H9 (cell line): ENCODE results near the gene TBC1D3B. TPM values are rescaled to one million over a fixed set of nuclear protein-coding genes. Genes with fewer than 3 reads are reported as not detected.

ENCODE experiments used
- DNase-seq: peaks from one replicate; pipeline ENCODE4 v3.0.0-alpha.2; 2017
- H2AFZ ChIP-seq: one replicate; pipeline ENCODE4 v1.6.1; 2013; ENCODE audit warnings: mild to moderate bottlenecking, low read length, control low read depth, moderate library complexity
- H2AK5ac ChIP-seq: 2 replicates; pipeline ENCODE4 v1.6.1; 2013; ENCODE audit warnings: low read length, control low read depth, mixed read lengths; ENCODE audit not compliant: insufficient read length
- H2BK120ac ChIP-seq: one replicate; pipeline ENCODE4 v1.6.1; 2013; ENCODE audit warnings: low read depth, mild to moderate bottlenecking, low read length, control low read depth, inconsistent platforms; ENCODE audit not compliant: poor library complexity, severe bottlenecking
- H2BK12ac ChIP-seq: 2 replicates; pipeline ENCODE4 v1.6.1; 2013; ENCODE audit warnings: low read length, control low read depth, mixed read lengths, low read depth; ENCODE audit not compliant: insufficient read length
- H2BK15ac ChIP-seq: 2 replicates; pipeline ENCODE4 v1.6.1; 2013; ENCODE audit warnings: low read depth, low read length, control low read depth
- H2BK20ac ChIP-seq: one replicate; pipeline ENCODE4 v1.6.1; 2013; ENCODE audit warnings: low read depth, mild to moderate bottlenecking, low read length, control low read depth, inconsistent platforms; ENCODE audit not compliant: poor library complexity, severe bottlenecking
- H2BK5ac ChIP-seq: 2 replicates; pipeline ENCODE4 v1.6.1; 2013; ENCODE audit warnings: low read length, control low read depth, mixed read lengths; ENCODE audit not compliant: insufficient read length
- H3K14ac ChIP-seq: 2 replicates; pipeline ENCODE4 v1.6.1; 2013; ENCODE audit warnings: low read length, control low read depth; ENCODE audit not compliant: insufficient read depth
- H3K18ac ChIP-seq: 2 replicates; pipeline ENCODE4 v1.6.1; 2013; ENCODE audit warnings: low read depth, mild to moderate bottlenecking, mixed read lengths, low read length, control low read depth; ENCODE audit not compliant: insufficient read length
- H3K23ac ChIP-seq: 2 replicates; pipeline ENCODE4 v1.6.1; 2013; ENCODE audit warnings: low read length, control low read depth, mixed read lengths, low read depth; ENCODE audit not compliant: insufficient read length
- H3K23me2 ChIP-seq: 2 replicates; pipeline ENCODE4 v1.6.1; 2013; ENCODE audit warnings: low read depth, mild to moderate bottlenecking, mixed read lengths, low read length, control low read depth; ENCODE audit not compliant: insufficient read length, poor library complexity, severe bottlenecking
- H3K27ac ChIP-seq: 2 replicates; pipeline ENCODE4 v1.5.1; 2013; ENCODE audit warnings: low read length, control low read depth, mixed read lengths, low read depth; ENCODE audit not compliant: insufficient read length
- H3K27me3 ChIP-seq: 2 replicates; pipeline ENCODE4 v1.6.1; 2013; ENCODE audit warnings: low read length, control low read depth, inconsistent platforms; ENCODE audit not compliant: insufficient read depth
- H3K4ac ChIP-seq: 2 replicates; pipeline ENCODE4 v1.6.1; 2013; ENCODE audit warnings: low read depth, mild to moderate bottlenecking, control low read depth, inconsistent platforms, low read length, moderate library complexity
- H3K4me1 ChIP-seq: 2 replicates; pipeline ENCODE4 v1.6.1; 2013; ENCODE audit warnings: low read length, control low read depth, inconsistent platforms; ENCODE audit not compliant: insufficient read depth
- H3K4me2 ChIP-seq: 2 replicates; pipeline ENCODE4 v1.6.1; 2013; ENCODE audit warnings: low read length, control low read depth, mixed read lengths; ENCODE audit not compliant: insufficient read length, insufficient read depth
- H3K56ac ChIP-seq: 2 replicates; pipeline ENCODE4 v1.6.1; 2013; ENCODE audit warnings: low read depth, mild to moderate bottlenecking, mixed read lengths, low read length, control low read depth; ENCODE audit not compliant: insufficient read length
- H3K79me1 ChIP-seq: 2 replicates; pipeline ENCODE4 v1.6.1; 2013; ENCODE audit warnings: low read depth, mild to moderate bottlenecking, moderate library complexity, low read length, control low read depth, inconsistent platforms; ENCODE audit not compliant: insufficient read depth, poor library complexity, severe bottlenecking
- H3K79me2 ChIP-seq: 2 replicates; pipeline ENCODE4 v1.6.1; 2013; ENCODE audit warnings: low read length, control low read depth, inconsistent platforms; ENCODE audit not compliant: insufficient read depth
- H3K9ac ChIP-seq: 2 replicates; pipeline ENCODE4 v1.6.1; 2013; ENCODE audit warnings: low read length, control low read depth, mixed read lengths; ENCODE audit not compliant: insufficient read length; ENCODE audit errors: extremely low read depth
- H3K9me3 ChIP-seq: one replicate; pipeline ENCODE4 v1.6.1; 2013; ENCODE audit warnings: low read depth, low read length, inconsistent platforms; ENCODE audit not compliant: control insufficient read depth
- H3T11ph ChIP-seq: one replicate; pipeline ENCODE4 v1.6.1; 2013; ENCODE audit warnings: mild to moderate bottlenecking, low read length, control low read depth, inconsistent platforms
- H4K20me1 ChIP-seq: one replicate; pipeline ENCODE4 v1.6.1; 2013; ENCODE audit not compliant: control insufficient read depth, insufficient read length, insufficient read depth
- H4K5ac ChIP-seq: 2 replicates; pipeline ENCODE4 v1.6.1; 2013; ENCODE audit warnings: low read depth, mild to moderate bottlenecking, mixed read lengths, low read length, control low read depth; ENCODE audit not compliant: insufficient read length
- H4K8ac ChIP-seq: replicated peaks from 2 replicates; pipeline ENCODE4 v1.6.1; 2013; ENCODE audit warnings: low read length, control low read depth, mixed read lengths, low read depth; ENCODE audit not compliant: insufficient read length
- H4K91ac ChIP-seq: 2 replicates; pipeline ENCODE4 v1.6.1; 2013; ENCODE audit warnings: low read depth, mild to moderate bottlenecking, moderate library complexity, mixed read lengths, low read length, control low read depth; ENCODE audit not compliant: insufficient read length
- H3K27ac Mint-ChIP-seq, 3 experiments: 2 replicates in 2 of 3; 3 replicates in 1 of 3; pipeline ENCODE4 v1.8.0; 2020 to 2021; ENCODE audit warnings: mixed read lengths in 3 of 3, mild to moderate bottlenecking in 1 of 3, moderate library complexity in 1 of 3
- H3K27me3 Mint-ChIP-seq: 2 replicates; pipeline ENCODE4 v1.8.0; 2021; ENCODE audit warnings: low read depth, mild to moderate bottlenecking, moderate library complexity, mixed read lengths
- H3K36me3 Mint-ChIP-seq, 3 experiments: 2 replicates in 2 of 3; 3 replicates in 1 of 3; pipeline ENCODE4 v1.8.0; 2020 to 2021; ENCODE audit warnings: low read depth in 3 of 3, mixed read lengths in 3 of 3; ENCODE audit not compliant: insufficient read depth in 1 of 3
- H3K4me1 Mint-ChIP-seq, 2 experiments: 2 replicates each; pipeline ENCODE4 v1.8.0; 2020; ENCODE audit warnings: mixed read lengths in 2 of 2
- H3K4me3 Mint-ChIP-seq, 2 experiments: 2 replicates in 1 of 2; 3 replicates in 1 of 2; pipeline ENCODE4 v1.8.0; 2020 to 2021; ENCODE audit warnings: mild to moderate bottlenecking in 2 of 2, mixed read lengths in 2 of 2, moderate library complexity in 1 of 2
- H3K9me3 Mint-ChIP-seq, 2 experiments: 2 replicates in 1 of 2; 3 replicates in 1 of 2; pipeline ENCODE4 v1.8.0; 2020; ENCODE audit warnings: mild to moderate bottlenecking in 2 of 2, mixed read lengths in 2 of 2, moderate library complexity in 1 of 2
- CTCF ChIP-seq: fragments of 200-600 bp; sonication (generic); conservative IDR thresholded peaks from 3 replicates; pipeline ENCODE4 v1.8.0; 2021; ENCODE audit warnings: antibody characterized with exemption, mild to moderate bottlenecking
- WGBS: extraction: QIAGEN DNeasy Blood & Tissue Kit; methylation state at CpG from one replicate; pipeline ENCODE4 v1.1.7; 2013; ENCODE audit warnings: missing lambda C conversion rate, low lambda C conversion rate, mixed read lengths; ENCODE audit not compliant: insufficient read length; ENCODE audit errors: extremely low coverage; 5-methylcytosine and 5-hydroxymethylcytosine counted together
- total RNA-seq: library from RNA; stranded (reverse); gene quantifications from 2 replicates; pipeline ENCODE4 v1.2.1, GENCODE V29; 2021

Gene TBC1D3B
- total RNA-seq, 1 experiment from 2014 or later: 8.8 TPM

- H3K14ac ChIP-seq: no peak overlapping the region
- H3K4ac ChIP-seq: no peak overlapping the region
- no peaks in the 10 kb centered on the region for H4K20me1 ChIP-seq
- H2BK15ac ChIP-seq: no peak overlapping the region
- H4K91ac ChIP-seq: no peak overlapping the region
- no peak overlapping the region for H3K9ac ChIP-seq
- peaks cover 18% of the 10 kb centered on the region for H3K9me3 ChIP-seq
- no peak overlapping the region for H3K27ac Mint-ChIP-seq
- H3K18ac ChIP-seq: no peak overlapping the region
- peaks cover 8% of the 10 kb centered on the region for H3K27me3 Mint-ChIP-seq
- no peak overlapping the region for H2BK120ac ChIP-seq
- DNase-seq: no peak
- TF ChIP-seq CTCF: no peak
- H3T11ph ChIP-seq: no peak overlapping the region
- no peaks in the 10 kb centered on the region for H3K27me3 ChIP-seq
- H2AFZ ChIP-seq: no peak overlapping the region
- H2BK5ac ChIP-seq: no peak overlapping the region
- no peak overlapping the region for H3K4me3 Mint-ChIP-seq
- H3K79me2 ChIP-seq: no peaks in the 10 kb centered on the region
- peaks cover 12 to 28% (median 18%) of the 10 kb centered on the region in 3 experiments; a peak in 6 of 7 replicates for H3K36me3 Mint-ChIP-seq
- H2BK20ac ChIP-seq: no peak overlapping the region
- WGBS: no CpG with 5 or more reads among the region's 1 CpG
- H3K56ac ChIP-seq: no peak overlapping the region
- H3K27ac ChIP-seq: no peak overlapping the region
- H2AK5ac ChIP-seq: no peak overlapping the region
- no peaks in the 10 kb centered on the region for H3K79me1 ChIP-seq
- peaks cover 3 to 8% of the 10 kb centered on the region in 2 experiments; a peak in 2 of 4 replicates for H3K4me1 Mint-ChIP-seq
- H3K9me3 Mint-ChIP-seq: peaks cover 24% of the 10 kb centered on the region in 2 experiments
- no peaks in the 10 kb centered on the region for H3K23me2 ChIP-seq
- H4K8ac ChIP-seq: no peak overlapping the region
- H4K5ac ChIP-seq: no peak overlapping the region
- no peak overlapping the region for H3K23ac ChIP-seq
- H2BK12ac ChIP-seq: no peak overlapping the region
- no peak overlapping the region for H3K4me2 ChIP-seq
- no peaks in the 10 kb centered on the region for H3K4me1 ChIP-seq
These were observed 46.8 kb downstream of the TBC1D3B start for GRCh38 chr17:36129616-36130015.
